WTC11 (cell line): ENCODE data around the gene LYL1.

Source experiments
- ATF2 ChIP-seq: sonication (generic); formaldehyde crosslinking; IDR thresholded peaks from 2 replicates; pipeline ENCODE4 v1.8.1; 2022; ENCODE audit warnings: low read depth, missing genetic modification reagents, borderline replicate concordance
- CTCF ChIP-seq: fragments of 200-600 bp; IDR thresholded peaks from 2 replicates; pipeline ENCODE4 v1.8.0; 2022; ENCODE audit warnings: antibody characterized with exemption

DNA sequence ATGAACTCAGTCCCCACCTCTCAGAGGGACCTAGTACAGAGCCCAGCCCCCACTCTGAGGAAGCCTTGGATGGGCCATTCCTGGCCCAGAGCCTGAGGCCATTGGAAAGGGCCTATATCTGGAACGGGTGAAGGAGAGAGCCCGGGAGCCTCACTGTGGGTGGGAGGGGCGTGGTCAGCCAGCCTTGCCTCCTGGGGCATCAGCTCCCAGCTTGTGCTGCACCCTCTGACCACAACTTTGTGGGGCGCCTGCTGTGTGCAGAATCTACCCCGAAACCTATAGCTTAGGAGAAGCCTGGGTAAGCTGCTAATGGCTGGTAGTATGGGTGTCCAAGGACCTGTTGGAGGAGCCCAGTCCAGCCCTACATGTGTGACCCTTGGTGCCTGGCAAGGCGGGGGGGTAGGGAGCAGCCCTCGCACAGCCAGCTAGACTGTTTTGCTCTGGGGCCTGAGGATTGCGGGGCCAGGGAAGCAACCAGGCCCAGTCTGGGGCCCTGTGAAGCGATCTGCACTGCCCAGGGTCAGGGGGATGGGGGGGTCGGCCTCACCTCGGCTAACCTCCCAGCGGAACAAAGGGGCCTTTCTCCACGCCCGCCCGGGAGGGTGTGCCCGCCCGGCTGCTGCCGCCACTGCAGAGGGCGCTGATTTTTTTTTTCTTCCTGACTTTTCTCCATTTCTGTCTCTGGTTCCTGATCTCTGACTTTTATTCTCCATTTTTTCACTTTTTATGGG, 42.3 kb downstream of the LYL1 start:
- TF ChIP-seq CTCF (no peak), ATF2 (CRISPR knock-in tag) (no peak)
